ENCODE measurements around the gene CSAG1.
"Not testable (repeated sequence)": the region's sequence is repeated elsewhere in the genome, so short reads cannot be mapped to it uniquely, and the experiment has no call there.

The CSAG1 gene

GRCh38 chrX:152733261-152733975, at the start of gene CSAG1, which contains the start of gene MAGEA12:
Gene CSAG1, minus strand, starts transcription at chrX:152733721. Its CDS starts 1,261 bp downstream, at chrX:152732460.
Gene MAGEA12, plus strand, starts transcription at chrX:152733757. Its CDS starts 2,405 bp downstream, at chrX:152736162.
- no peak for DNase-seq (ENCODE audit: low read depth, low spot score)

GRCh38 chrX:152769549-152770289, 36.2 kb upstream of the CSAG1 start, which contains the start of gene MAGEA6:
Gene MAGEA6, minus strand, starts transcription at chrX:152769689. Its CDS starts 2,039 bp downstream, at chrX:152767650.
- not testable (repeated sequence) for DNase-seq (ENCODE audit: low read depth, low spot score)

- DNase-seq (ENCODE audit: low read depth, low spot score): not testable (repeated sequence)
Observed at GRCh38 chrX:152766562-152766961, 33.0 kb upstream of the CSAG1 start.

- not testable (repeated sequence) for DNase-seq (ENCODE audit: low read depth, low spot score)
Observed at GRCh38 chrX:152761582-152761981, 28.1 kb upstream of the CSAG1 start.

- DNase-seq (ENCODE audit: low read depth, low spot score): not testable (repeated sequence)
Observed at GRCh38 chrX:152759544-152759943, 26.0 kb upstream of the CSAG1 start.

- DNase-seq (ENCODE audit: low read depth, low spot score): not testable (repeated sequence)
Observed at GRCh38 chrX:152758918-152759317, 25.4 kb upstream of the CSAG1 start, which contains the start of gene CSAG3. Gene CSAG3, plus strand, starts transcription at chrX:152759218.

- DNase-seq (ENCODE audit: low read depth, low spot score): not testable (repeated sequence)
Observed at GRCh38 chrX:152754871-152755270, 21.4 kb upstream of the CSAG1 start.

GRCh38 chrX:152753686-152754650, 20.4 kb upstream of the CSAG1 start, which contains the start of gene MAGEA2:
Gene MAGEA2, minus strand, starts transcription at chrX:152753842. Its CDS starts 2,479 bp downstream, at chrX:152751363.
- DNase-seq (ENCODE audit: low read depth, low spot score): not testable (repeated sequence)

GRCh38 chrX:152738560-152738959, 5.0 kb upstream of the CSAG1 start:
- no peak for DNase-seq (ENCODE audit: low read depth, low spot score)

- DNase-seq (ENCODE audit: low read depth, low spot score): not testable (repeated sequence)
Observed at GRCh38 chrX:152736528-152736927, 3.0 kb upstream of the CSAG1 start.

GRCh38 chrX:152735860-152736511, 2.5 kb upstream of the CSAG1 start:
- no peak for DNase-seq (ENCODE audit: low read depth, low spot score)

- no peak for DNase-seq (ENCODE audit: low read depth, low spot score)
Observed at GRCh38 chrX:152735101-152735500, 1.6 kb upstream of the CSAG1 start.

GRCh38 chrX:152734143-152734858, 780 bp upstream of the CSAG1 start:
- not testable (repeated sequence) for DNase-seq (ENCODE audit: low read depth, low spot score)

GRCh38 chrX:152725409-152725808, 8.1 kb downstream of the CSAG1 start:
- DNase-seq (ENCODE audit: low read depth, low spot score): no peak

GRCh38 chrX:152713815-152714787, 19.4 kb downstream of the CSAG1 start, which contains the start of gene MAGEA2B:
Gene MAGEA2B, plus strand, starts transcription at chrX:152714628. Its CDS starts 2,479 bp downstream, at chrX:152717107.
- not testable (repeated sequence) for DNase-seq (ENCODE audit: low read depth, low spot score)

- not testable (repeated sequence) for DNase-seq (ENCODE audit: low read depth, low spot score)
Observed at GRCh38 chrX:152713195-152713594, 20.3 kb downstream of the CSAG1 start.

GRCh38 chrX:152709173-152709572, 24.3 kb downstream of the CSAG1 start, which contains the start of gene CSAG2:
Gene CSAG2, minus strand, starts transcription at chrX:152709273. Its CDS starts 161 bp downstream, at chrX:152709112.
- DNase-seq (ENCODE audit: low read depth, low spot score): not testable (repeated sequence)

GRCh38 chrX:152706500-152706899, 27.0 kb downstream of the CSAG1 start:
- DNase-seq (ENCODE audit: low read depth, low spot score): not testable (repeated sequence)

Data from smooth muscle cell of the brain vasculature (primary cell).